Adrenal gland (tissue), 12 donors: ENCODE data around the gene ABCD3. TPM values are rescaled to one million over a fixed set of nuclear protein-coding genes. Genes with fewer than 3 reads are reported as not detected.

Experiments
- DNase-seq, 7 donors: peaks; one replicate each; pipeline ENCODE4 v3.0.0-alpha.2; 2019 to 2020
- H3K27ac ChIP-seq, 5 donors: fragments of 200-600 bp; sonication (generic) in 4 of 5; 1 replicate in 3 of 5; 2 replicates in 2 of 5; pipeline versions ENCODE4 v1.5.1 to v1.8.0; 2016 to 2020; ENCODE audit warnings: mild to moderate bottlenecking in 1 of 5
- H3K27me3 ChIP-seq: fragments of 200-600 bp; 2 replicates; pipeline ENCODE4 v1.8.0; 2021
- H3K36me3 ChIP-seq, 2 donors: fragments of 200-600 bp; replicated peaks in 1 of 2; 1 replicate in 1 of 2; 2 replicates in 1 of 2; pipeline versions ENCODE4 v1.5.1 to v1.8.0; 2018 to 2022
- H3K4me1 ChIP-seq, 2 donors: fragments of 200-600 bp; replicated peaks in 1 of 2; 1 replicate in 1 of 2; 2 replicates in 1 of 2; pipeline versions ENCODE4 v1.5.1 to v1.8.0; 2018 to 2021
- H3K4me3 ChIP-seq, 4 donors: fragments of 200-600 bp; sonication (generic) in 3 of 4; one replicate each; pipeline ENCODE4 v1.5.1; 2016 to 2018
- H3K9me3 ChIP-seq, 3 donors: fragments of 200-600 bp; sonication (generic) in 1 of 3; replicated peaks in 1 of 3; 1 replicate in 2 of 3; 2 replicates in 1 of 3; pipeline versions ENCODE4 v1.5.1 to v1.8.0; 2016 to 2021
- CTCF ChIP-seq, 6 experiments: fragments of 450-650 bp in 4 of 6; fragments of 200-600 bp in 2 of 6; sonication (generic) in 1 of 6; IDR thresholded peaks; 1 replicate in 5 of 6; 2 replicates in 1 of 6; pipeline versions ENCODE4 v1.5.1 to v1.8.0; 2016 to 2021; ENCODE audit warnings: antibody characterized with exemption in 6 of 6, mild to moderate bottlenecking in 2 of 6, moderate library complexity in 1 of 6
- POLR2A ChIP-seq, 2 donors: fragments of 450-650 bp; IDR thresholded peaks; one replicate each; pipeline ENCODE4 v1.6.1; 2017; ENCODE audit warnings: antibody characterized with exemption in 2 of 2, mild to moderate bottlenecking in 2 of 2, moderate library complexity in 1 of 2
- WGBS, 4 donors: extraction: QIAGEN DNeasy Blood & Tissue Kit in 2 of 4; methylation state at CpG; one replicate each; pipeline versions ENCODE4 v1.1.5 to v1.1.7; 2013 to 2017; 5-methylcytosine and 5-hydroxymethylcytosine counted together
- intact Hi-C, 2 donors: fragments of 100-400 bp; cut with DNase I; formaldehyde crosslinking; loops; one replicate each; pipeline versions ENCODE4 v1.14.1 to v1.15.0; 2022 to 2023
- polyA plus RNA-seq, 3 donors: library from polyadenylated mRNA; stranded (reverse); fragments of 200-250 nt in 2 of 3; fragments of 350-450 nt in 1 of 3; fragmentation: Illumina TruSeq in 1 of 3; extraction: RNeasy Lipid Tissue Mini Kit (QIAGEN cat#74804) in 1 of 3; gene quantifications; one replicate each; pipeline ENCODE4 v1.2.3, GENCODE V29; 2013 to 2014
- total RNA-seq, 9 donors: library from RNA; depleted of rRNA in 4 of 9; stranded (reverse); fragments of >200 nt in 4 of 9; fragments of 120-200 nt in 1 of 9; fragmentation: NEBNext Ultra II Directional in 1 of 9; extraction: Animal tissue kit (Norgen Biotek cat#: 25700) in 1 of 9; gene quantifications; one replicate each; pipeline versions ENCODE4 v1.1.0 to v1.2.4, GENCODE V29; 2013 to 2023
- donor health status: healthy with polysubstance abuse.
- donor health status: Bipolar disorder and iron deficiency.
- donor health status: DM: yes; HTN: yes; CAD: no.
- donor health status: DM: no; HTN: no; CAD: no.
- donor health status: DM: no; HTN: no; CAD: no.
- donor health status: DM: yes; HTN: yes; CAD: no.

ABCD3 gene
- total and polyA plus RNA-seq, 12 donors, result 11.2 to 69.6 (median 37.1) TPM

GRCh38 chr1:94413311-94413710, 4.9 kb upstream of the ABCD3 start:
- intact Hi-C loops, result no loop called here
- TF ChIP-seq CTCF (IDR thresholded peaks at IDR 0.05) (no peak), POLR2A (IDR thresholded peaks at IDR 0.05) (no peak)
- 68 to 88% (median 78%) methylated on average over 2 of the region's 2 CpGs for WGBS, 4 donors

GRCh38 chr1:94416901-94417727, 1.1 kb upstream of the ABCD3 start:
- H3K27ac ChIP-seq, result peak overlapping the region; percentile 76 to 96 (median 95)
- intact Hi-C loops, result no loop called here
- DNase-seq, result peak; percentile 39 to 81 (median 61)

More at GRCh38 chr1:94413311-94413710, 4.9 kb upstream of the ABCD3 start:
- H3K27me3 ChIP-seq, result no peaks in the 10 kb centered on the region
- no peak overlapping the region for H3K4me3 ChIP-seq
- H3K9me3 ChIP-seq, result no peaks in the 10 kb centered on the region
- no peak for DNase-seq
- H3K4me1 ChIP-seq, result peaks cover 0 to 8% of the 10 kb centered on the region in 2 donors
- no peaks in the 10 kb centered on the region for H3K36me3 ChIP-seq
- H3K27ac ChIP-seq, result no peak overlapping the region

GRCh38 chr1:94417728-94417977, 536 bp upstream of the ABCD3 start:
- TF ChIP-seq POLR2A (IDR thresholded peaks at IDR 0.05), result no peak
- TF ChIP-seq CTCF (IDR thresholded peaks at IDR 0.05), result no peak
- no peak for DNase-seq
- Histone ChIP-seq H3K36me3 (no peaks in the 10 kb centered on the region), H3K9me3 (no peaks in the 10 kb centered on the region), H3K4me3 (peak overlapping the region in 3 of 4 donors; percentile 39 to 93 (median 40)), H3K4me1 (peaks cover 9 to 37% of the 10 kb centered on the region in 2 donors), H3K27me3 (no peaks in the 10 kb centered on the region), H3K27ac (peak overlapping the region; percentile 76 to 96 (median 95))
- intact Hi-C loops, result no loop called here
- WGBS, 4 donors, result 0 to 3% (median 1%) methylated on average over 9 of the region's 9 CpGs

More at GRCh38 chr1:94416901-94417727, 1.1 kb upstream of the ABCD3 start:
- H3K36me3 ChIP-seq, result no peaks in the 10 kb centered on the region
- no peaks in the 10 kb centered on the region for H3K9me3 ChIP-seq
- 24 to 28% (median 25%) methylated on average over 15 of the region's 15 CpGs for WGBS, 4 donors
- peak overlapping the region in 3 of 4 donors; percentile 39 to 93 (median 40) for H3K4me3 ChIP-seq
- no peaks in the 10 kb centered on the region for H3K27me3 ChIP-seq
- peaks cover 9 to 32% of the 10 kb centered on the region in 2 donors for H3K4me1 ChIP-seq
- TF ChIP-seq POLR2A (IDR thresholded peaks at IDR 0.05) (no peak), CTCF (IDR thresholded peaks at IDR 0.05) (no peak)

- WGBS, 4 donors, result 3 to 8% (median 6%) methylated on average over 30 to 52 of the region's 52 CpGs
- DNase-seq, result peak; percentile 62 to 86 (median 76)
Measured at GRCh38 chr1:94418664-94419655, 771 bp downstream of the ABCD3 start.

More at GRCh38 chr1:94418664-94419655, 771 bp downstream of the ABCD3 start:
- no peak for TF ChIP-seq CTCF (IDR thresholded peaks at IDR 0.05)
- TF ChIP-seq POLR2A (IDR thresholded peaks at IDR 0.05), result no peak
- no peaks in the 10 kb centered on the region for H3K9me3 ChIP-seq
- H3K27ac ChIP-seq, result peak overlapping the region in 4 of 5 donors; percentile 94 to 96 (median 95)
- peak overlapping the region; percentile 1 to 96 (median 84) for H3K4me3 ChIP-seq
- no peaks in the 10 kb centered on the region for H3K27me3 ChIP-seq
- intact Hi-C loops, result no loop called here
- H3K4me1 ChIP-seq, result peaks cover 9 to 48% of the 10 kb centered on the region in 2 donors
- no peaks in the 10 kb centered on the region for H3K36me3 ChIP-seq
